GM23338 (cell line): ENCODE data around the gene ZXDC. TPM values are rescaled to one million over a fixed set of nuclear protein-coding genes. Genes with fewer than 3 reads are reported as not detected.

ENCODE experiments used
- ATAC-seq: fragments of 200-7000 bp; cut with Tn5 transposase; 3 replicates; pipeline ENCODE4 v1.9.1; 2020
- DNase-seq: peaks from one replicate; pipeline ENCODE4 v3.0.0-alpha.2; 2015; ENCODE audit warnings: low spot score
- H2AFZ ChIP-seq: fragments of 200-600 bp; sonication (generic); 2 replicates; pipeline ENCODE4 v1.8.0; 2016; ENCODE audit warnings: antibody characterized with exemption, mild to moderate bottlenecking, moderate library complexity
- H3F3A ChIP-seq: fragments of 200-600 bp; sonication (generic); replicated peaks from 2 replicates; pipeline ENCODE4 v1.8.0; 2017; ENCODE audit warnings: antibody characterized with exemption, mixed run types, low read depth
- H3K27ac ChIP-seq: fragments of 200-600 bp; sonication (generic); 2 replicates; pipeline ENCODE4 v1.6.1; 2016; ENCODE audit warnings: low read depth
- H3K27me3 ChIP-seq: fragments of 200-600 bp; sonication (generic); 2 replicates; pipeline ENCODE4 v1.8.0; 2016; ENCODE audit warnings: mild to moderate bottlenecking, mixed run types, moderate library complexity; ENCODE audit not compliant: insufficient read depth
- H3K36me3 ChIP-seq: fragments of 200-600 bp; sonication (generic); 2 replicates; pipeline ENCODE4 v1.8.0; 2016; ENCODE audit warnings: mild to moderate bottlenecking; ENCODE audit not compliant: insufficient read depth
- H3K4me1 ChIP-seq: fragments of 200-600 bp; sonication (generic); 2 replicates; pipeline ENCODE4 v1.8.0; 2016; ENCODE audit warnings: mild to moderate bottlenecking, moderate library complexity; ENCODE audit not compliant: insufficient read depth
- H3K4me2 ChIP-seq: fragments of 200-600 bp; sonication (generic); 2 replicates; pipeline ENCODE4 v1.7.1; 2017; ENCODE audit warnings: mixed run types
- H3K4me3 ChIP-seq: fragments of 200-600 bp; sonication (generic); 2 replicates; pipeline ENCODE4 v1.6.1; 2016; ENCODE audit warnings: mixed run types
- H3K79me2 ChIP-seq: fragments of 200-600 bp; sonication (generic); replicated peaks from 2 replicates; pipeline ENCODE4 v1.8.0; 2017; ENCODE audit warnings: mild to moderate bottlenecking; ENCODE audit not compliant: insufficient read depth
- H3K9me2 ChIP-seq: fragments of 200-600 bp; sonication (generic); 2 replicates; pipeline ENCODE4 v1.8.0; 2017; ENCODE audit not compliant: insufficient read depth
- H4K20me1 ChIP-seq: fragments of 200-600 bp; sonication (generic); replicated peaks from 2 replicates; pipeline ENCODE4 v1.8.0; 2017; ENCODE audit warnings: mild to moderate bottlenecking; ENCODE audit not compliant: insufficient read depth
- H3K27ac Mint-ChIP-seq: 2 replicates; pipeline ENCODE4 v1.8.0; 2020; ENCODE audit warnings: inconsistent platforms, mild to moderate bottlenecking, moderate library complexity, mixed read lengths
- H3K27me3 Mint-ChIP-seq: 3 replicates; pipeline ENCODE4 v1.8.0; 2022; ENCODE audit warnings: low read depth, mild to moderate bottlenecking, moderate library complexity, mixed read lengths, inconsistent platforms; ENCODE audit not compliant: insufficient read depth, poor library complexity
- H3K36me3 Mint-ChIP-seq: 3 replicates; pipeline ENCODE4 v1.8.0; 2021; ENCODE audit warnings: low read depth, mild to moderate bottlenecking, inconsistent platforms, moderate library complexity, mixed read lengths
- H3K4me1 Mint-ChIP-seq: 3 replicates; pipeline ENCODE4 v1.8.0; 2020; ENCODE audit warnings: mild to moderate bottlenecking, inconsistent platforms, mixed read lengths
- H3K4me3 Mint-ChIP-seq: 3 replicates; pipeline ENCODE4 v1.8.0; 2021; ENCODE audit warnings: moderate library complexity, mild to moderate bottlenecking, inconsistent platforms, mixed read lengths
- H3K9me3 Mint-ChIP-seq: 3 replicates; pipeline ENCODE4 v1.8.0; 2020; ENCODE audit warnings: moderate library complexity, mild to moderate bottlenecking, inconsistent platforms, mixed read lengths
- CREB1 ChIP-seq: fragments of 250-450 bp; sonication (Bioruptor Pico); IDR thresholded peaks from 2 replicates; pipeline ENCODE4 v1.5.0; 2020; ENCODE audit warnings: low read depth, mild to moderate bottlenecking, moderate library complexity
- EZH2 ChIP-seq: fragments of 200-600 bp; sonication (generic); IDR thresholded peaks from one replicate; pipeline ENCODE4 v1.8.0; 2017; ENCODE audit warnings: antibody characterized with exemption, mild to moderate bottlenecking, low read depth; ENCODE audit not compliant: unreplicated experiment
- EZH2phosphoT487 ChIP-seq: fragments of 200-600 bp; sonication (generic); IDR thresholded peaks from one replicate; pipeline ENCODE4 v1.8.1; 2018; ENCODE audit warnings: antibody characterized with exemption; ENCODE audit not compliant: unreplicated experiment
- JUNB ChIP-seq: IDR thresholded peaks from one replicate; pipeline ENCODE4 v1.6.1; 2016; ENCODE audit warnings: antibody characterized with exemption; ENCODE audit not compliant: unreplicated experiment
- NANOG ChIP-seq: IDR thresholded peaks from 2 replicates; pipeline ENCODE4 v1.6.1; 2016; ENCODE audit warnings: antibody characterized with exemption, borderline replicate concordance
- POLR2AphosphoS5 ChIP-seq: IDR thresholded peaks from 2 replicates; pipeline ENCODE4 v1.6.1; 2016; ENCODE audit warnings: antibody characterized with exemption, low read depth
- STAT1 ChIP-seq: IDR thresholded peaks from one replicate; pipeline ENCODE4 v1.6.1; 2016; ENCODE audit warnings: antibody characterized with exemption; ENCODE audit not compliant: unreplicated experiment
- ZNF114 ChIP-seq: fragments of 250-450 bp; sonication (Bioruptor Pico); IDR thresholded peaks from 2 replicates; pipeline ENCODE4 v1.5.0; 2020; ENCODE audit warnings: mild to moderate bottlenecking, moderate library complexity
- ZNF331 ChIP-seq: fragments of 250-450 bp; sonication (Bioruptor Pico); IDR thresholded peaks from 2 replicates; pipeline ENCODE4 v1.5.0; 2020; ENCODE audit warnings: low read depth, mild to moderate bottlenecking, moderate library complexity
- polyA plus RNA-seq: library from polyadenylated mRNA; unstranded; fragments of >200 nt; fragmentation: Nextera tagmentation; extraction: Ambion mirVana; gene quantifications from 2 replicates; pipeline ENCODE4 v1.2.1, GENCODE V29; 2016
- total RNA-seq: library from RNA; depleted of rRNA; stranded (reverse); fragments of >200 nt; shearing (Covaris generic); gene quantifications from 2 replicates; pipeline ENCODE4 v1.2.3, GENCODE V29; 2014
- TF ChIP-seq, protein P1 (sequence below): fragments of 250-450 bp; sonication (Bioruptor Pico); IDR thresholded peaks from 2 replicates; pipeline ENCODE4 v1.5.0; 2020; ENCODE audit warnings: mild to moderate bottlenecking, moderate library complexity
- TF ChIP-seq, protein P2 (sequence below): IDR thresholded peaks from one replicate; pipeline ENCODE4 v1.6.1; 2018; ENCODE audit warnings: antibody characterized with exemption; ENCODE audit not compliant: unreplicated experiment
- TF ChIP-seq, protein P3 (sequence below): IDR thresholded peaks from 2 replicates; pipeline ENCODE4 v1.6.1; 2016; ENCODE audit warnings: antibody characterized with exemption
- TF ChIP-seq, protein P4 (sequence below), 2 experiments: fragments of 200-600 bp in 1 of 2; sonication (generic) in 1 of 2; conservative IDR thresholded peaks; 2 replicates each; pipeline versions ENCODE4 v1.5.1 to v1.6.1; 2016 to 2017; ENCODE audit warnings: antibody characterized with exemption in 2 of 2, low read depth in 2 of 2, mild to moderate bottlenecking in 2 of 2, moderate library complexity in 1 of 2

The ZXDC gene
- total and polyA plus RNA-seq, 2 experiments from 2014 or later, result 5.7 to 45.1 TPM

DNA sequence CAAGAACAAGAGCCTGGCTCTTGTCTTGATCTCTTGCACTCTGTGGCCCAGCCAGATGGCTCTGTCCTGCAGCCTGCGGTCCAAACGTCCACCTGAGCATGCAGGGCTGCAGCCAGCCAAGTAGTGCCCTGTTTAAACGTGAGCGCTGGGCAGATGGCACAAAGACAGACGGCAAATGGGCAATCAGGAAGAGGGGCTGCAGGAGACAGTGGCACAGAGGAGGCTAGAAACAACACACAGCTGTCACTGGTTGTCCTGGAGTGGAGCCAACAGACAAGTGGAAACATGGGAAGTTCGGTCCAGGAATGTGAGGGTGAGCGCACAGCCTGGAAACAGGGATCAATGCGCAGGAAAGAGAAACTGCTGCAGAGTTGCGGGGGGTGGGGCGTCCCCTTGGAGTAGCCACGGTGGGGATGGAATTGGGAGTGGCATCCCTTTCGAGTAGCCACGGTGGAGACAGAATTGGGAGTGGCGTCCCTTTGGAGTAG, 10.7 kb upstream of the ZXDC start (continued):
- no peak for TF ChIP-seq EZH2phosphoT487
- no peak for TF ChIP-seq EZH2
- TF ChIP-seq ZNF331, result no peak
- TF ChIP-seq ZNF114 (CRISPR knock-in tag), result no peak
- no peak for TF ChIP-seq CREB1 (CRISPR knock-in tag)

DNA sequence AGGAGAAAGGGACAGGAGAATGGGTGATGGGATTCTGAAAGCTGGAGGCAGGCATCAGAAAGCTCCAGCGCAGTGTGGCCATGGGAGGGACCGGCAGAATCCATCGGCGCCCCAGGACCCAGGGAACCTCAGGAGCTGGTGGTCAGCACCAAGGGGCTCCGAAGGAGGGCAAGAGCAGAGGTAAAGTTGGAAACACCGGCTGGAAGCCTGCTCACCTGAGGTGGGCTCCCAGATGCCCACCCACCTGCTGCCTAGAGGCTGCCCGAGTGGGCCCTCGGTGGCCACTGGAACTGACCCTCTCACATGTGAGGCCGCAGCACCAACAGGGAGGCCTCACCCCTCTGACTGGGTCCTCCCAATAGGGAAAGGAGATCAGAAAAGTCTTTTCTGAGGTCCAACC, 10.3 kb upstream of the ZXDC start:
- no peaks in the 10 kb centered on the region for H3K36me3 ChIP-seq
- no peak overlapping the region for H3K27ac Mint-ChIP-seq

More for the DNA sequence above, 10.3 kb upstream of the ZXDC start:
- peaks cover 8% of the 10 kb centered on the region for H3K27me3 Mint-ChIP-seq
- Histone ChIP-seq H3K4me2 (no peak overlapping the region), H3K27me3 (no peaks in the 10 kb centered on the region), H3K9me2 (no peaks in the 10 kb centered on the region), H3K27ac (no peak overlapping the region), H3K4me3 (no peak overlapping the region), H3K79me2 (no peaks in the 10 kb centered on the region), H3K4me1 (peaks cover 17% of the 10 kb centered on the region), H4K20me1 (no peaks in the 10 kb centered on the region), H2AFZ (no peak overlapping the region), H3F3A (no peaks in the 10 kb centered on the region)
- H3K4me3 Mint-ChIP-seq, result no peak overlapping the region
- H3K36me3 Mint-ChIP-seq, result no peaks in the 10 kb centered on the region
- no peak for ATAC-seq
- peaks cover 48% of the 10 kb centered on the region for H3K4me1 Mint-ChIP-seq
- no peak for DNase-seq
- H3K9me3 Mint-ChIP-seq, result no peaks in the 10 kb centered on the region
- TF ChIP-seq, protein P1, sequence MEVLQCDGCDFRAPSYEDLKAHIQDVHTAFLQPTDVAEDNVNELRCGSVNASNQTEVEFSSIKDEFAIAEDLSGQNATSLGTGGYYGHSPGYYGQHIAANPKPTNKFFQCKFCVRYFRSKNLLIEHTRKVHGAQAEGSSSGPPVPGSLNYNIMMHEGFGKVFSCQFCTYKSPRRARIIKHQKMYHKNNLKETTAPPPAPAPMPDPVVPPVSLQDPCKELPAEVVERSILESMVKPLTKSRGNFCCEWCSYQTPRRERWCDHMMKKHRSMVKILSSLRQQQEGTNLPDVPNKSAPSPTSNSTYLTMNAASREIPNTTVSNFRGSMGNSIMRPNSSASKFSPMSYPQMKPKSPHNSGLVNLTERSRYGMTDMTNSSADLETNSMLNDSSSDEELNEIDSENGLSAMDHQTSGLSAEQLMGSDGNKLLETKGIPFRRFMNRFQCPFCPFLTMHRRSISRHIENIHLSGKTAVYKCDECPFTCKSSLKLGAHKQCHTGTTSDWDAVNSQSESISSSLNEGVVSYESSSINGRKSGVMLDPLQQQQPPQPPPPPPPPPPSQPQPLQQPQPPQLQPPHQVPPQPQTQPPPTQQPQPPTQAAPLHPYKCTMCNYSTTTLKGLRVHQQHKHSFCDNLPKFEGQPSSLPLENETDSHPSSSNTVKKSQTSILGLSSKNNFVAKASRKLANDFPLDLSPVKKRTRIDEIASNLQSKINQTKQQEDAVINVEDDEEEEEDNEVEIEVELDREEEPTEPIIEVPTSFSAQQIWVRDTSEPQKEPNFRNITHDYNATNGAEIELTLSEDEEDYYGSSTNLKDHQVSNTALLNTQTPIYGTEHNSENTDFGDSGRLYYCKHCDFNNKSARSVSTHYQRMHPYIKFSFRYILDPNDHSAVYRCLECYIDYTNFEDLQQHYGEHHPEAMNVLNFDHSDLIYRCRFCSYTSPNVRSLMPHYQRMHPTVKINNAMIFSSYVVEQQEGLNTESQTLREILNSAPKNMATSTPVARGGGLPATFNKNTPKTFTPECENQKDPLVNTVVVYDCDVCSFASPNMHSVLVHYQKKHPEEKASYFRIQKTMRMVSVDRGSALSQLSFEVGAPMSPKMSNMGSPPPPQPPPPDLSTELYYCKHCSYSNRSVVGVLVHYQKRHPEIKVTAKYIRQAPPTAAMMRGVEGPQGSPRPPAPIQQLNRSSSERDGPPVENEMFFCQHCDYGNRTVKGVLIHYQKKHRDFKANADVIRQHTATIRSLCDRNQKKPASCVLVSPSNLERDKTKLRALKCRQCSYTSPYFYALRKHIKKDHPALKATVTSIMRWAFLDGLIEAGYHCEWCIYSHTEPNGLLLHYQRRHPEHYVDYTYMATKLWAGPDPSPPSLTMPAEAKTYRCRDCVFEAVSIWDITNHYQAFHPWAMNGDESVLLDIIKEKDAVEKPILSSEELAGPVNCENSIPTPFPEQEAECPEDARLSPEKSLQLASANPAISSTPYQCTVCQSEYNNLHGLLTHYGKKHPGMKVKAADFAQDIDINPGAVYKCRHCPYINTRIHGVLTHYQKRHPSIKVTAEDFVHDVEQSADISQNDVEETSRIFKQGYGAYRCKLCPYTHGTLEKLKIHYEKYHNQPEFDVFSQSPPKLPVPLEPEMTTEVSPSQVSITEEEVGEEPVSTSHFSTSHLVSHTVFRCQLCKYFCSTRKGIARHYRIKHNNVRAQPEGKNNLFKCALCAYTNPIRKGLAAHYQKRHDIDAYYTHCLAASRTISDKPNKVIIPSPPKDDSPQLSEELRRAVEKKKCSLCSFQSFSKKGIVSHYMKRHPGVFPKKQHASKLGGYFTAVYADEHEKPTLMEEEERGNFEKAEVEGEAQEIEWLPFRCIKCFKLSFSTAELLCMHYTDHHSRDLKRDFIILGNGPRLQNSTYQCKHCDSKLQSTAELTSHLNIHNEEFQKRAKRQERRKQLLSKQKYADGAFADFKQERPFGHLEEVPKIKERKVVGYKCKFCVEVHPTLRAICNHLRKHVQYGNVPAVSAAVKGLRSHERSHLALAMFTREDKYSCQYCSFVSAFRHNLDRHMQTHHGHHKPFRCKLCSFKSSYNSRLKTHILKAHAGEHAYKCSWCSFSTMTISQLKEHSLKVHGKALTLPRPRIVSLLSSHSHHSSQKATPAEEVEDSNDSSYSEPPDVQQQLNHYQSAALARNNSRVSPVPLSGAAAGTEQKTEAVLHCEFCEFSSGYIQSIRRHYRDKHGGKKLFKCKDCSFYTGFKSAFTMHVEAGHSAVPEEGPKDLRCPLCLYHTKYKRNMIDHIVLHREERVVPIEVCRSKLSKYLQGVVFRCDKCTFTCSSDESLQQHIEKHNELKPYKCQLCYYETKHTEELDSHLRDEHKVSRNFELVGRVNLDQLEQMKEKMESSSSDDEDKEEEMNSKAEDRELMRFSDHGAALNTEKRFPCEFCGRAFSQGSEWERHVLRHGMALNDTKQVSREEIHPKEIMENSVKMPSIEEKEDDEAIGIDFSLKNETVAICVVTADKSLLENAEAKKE, result no peak
- TF ChIP-seq, protein P2, sequence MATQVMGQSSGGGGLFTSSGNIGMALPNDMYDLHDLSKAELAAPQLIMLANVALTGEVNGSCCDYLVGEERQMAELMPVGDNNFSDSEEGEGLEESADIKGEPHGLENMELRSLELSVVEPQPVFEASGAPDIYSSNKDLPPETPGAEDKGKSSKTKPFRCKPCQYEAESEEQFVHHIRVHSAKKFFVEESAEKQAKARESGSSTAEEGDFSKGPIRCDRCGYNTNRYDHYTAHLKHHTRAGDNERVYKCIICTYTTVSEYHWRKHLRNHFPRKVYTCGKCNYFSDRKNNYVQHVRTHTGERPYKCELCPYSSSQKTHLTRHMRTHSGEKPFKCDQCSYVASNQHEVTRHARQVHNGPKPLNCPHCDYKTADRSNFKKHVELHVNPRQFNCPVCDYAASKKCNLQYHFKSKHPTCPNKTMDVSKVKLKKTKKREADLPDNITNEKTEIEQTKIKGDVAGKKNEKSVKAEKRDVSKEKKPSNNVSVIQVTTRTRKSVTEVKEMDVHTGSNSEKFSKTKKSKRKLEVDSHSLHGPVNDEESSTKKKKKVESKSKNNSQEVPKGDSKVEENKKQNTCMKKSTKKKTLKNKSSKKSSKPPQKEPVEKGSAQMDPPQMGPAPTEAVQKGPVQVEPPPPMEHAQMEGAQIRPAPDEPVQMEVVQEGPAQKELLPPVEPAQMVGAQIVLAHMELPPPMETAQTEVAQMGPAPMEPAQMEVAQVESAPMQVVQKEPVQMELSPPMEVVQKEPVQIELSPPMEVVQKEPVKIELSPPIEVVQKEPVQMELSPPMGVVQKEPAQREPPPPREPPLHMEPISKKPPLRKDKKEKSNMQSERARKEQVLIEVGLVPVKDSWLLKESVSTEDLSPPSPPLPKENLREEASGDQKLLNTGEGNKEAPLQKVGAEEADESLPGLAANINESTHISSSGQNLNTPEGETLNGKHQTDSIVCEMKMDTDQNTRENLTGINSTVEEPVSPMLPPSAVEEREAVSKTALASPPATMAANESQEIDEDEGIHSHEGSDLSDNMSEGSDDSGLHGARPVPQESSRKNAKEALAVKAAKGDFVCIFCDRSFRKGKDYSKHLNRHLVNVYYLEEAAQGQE, result no peak
- TF ChIP-seq STAT1 (no peak), NANOG (no peak), CREB1 (CRISPR knock-in tag) (no peak), EZH2 (no peak), EZH2phosphoT487 (no peak), JUNB (no peak), POLR2AphosphoS5 (no peak), ZNF331 (no peak), ZNF114 (CRISPR knock-in tag) (no peak)
- TF ChIP-seq, protein P3, sequence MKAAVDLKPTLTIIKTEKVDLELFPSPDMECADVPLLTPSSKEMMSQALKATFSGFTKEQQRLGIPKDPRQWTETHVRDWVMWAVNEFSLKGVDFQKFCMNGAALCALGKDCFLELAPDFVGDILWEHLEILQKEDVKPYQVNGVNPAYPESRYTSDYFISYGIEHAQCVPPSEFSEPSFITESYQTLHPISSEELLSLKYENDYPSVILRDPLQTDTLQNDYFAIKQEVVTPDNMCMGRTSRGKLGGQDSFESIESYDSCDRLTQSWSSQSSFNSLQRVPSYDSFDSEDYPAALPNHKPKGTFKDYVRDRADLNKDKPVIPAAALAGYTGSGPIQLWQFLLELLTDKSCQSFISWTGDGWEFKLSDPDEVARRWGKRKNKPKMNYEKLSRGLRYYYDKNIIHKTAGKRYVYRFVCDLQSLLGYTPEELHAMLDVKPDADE, result no peak
- TF ChIP-seq, protein P4, sequence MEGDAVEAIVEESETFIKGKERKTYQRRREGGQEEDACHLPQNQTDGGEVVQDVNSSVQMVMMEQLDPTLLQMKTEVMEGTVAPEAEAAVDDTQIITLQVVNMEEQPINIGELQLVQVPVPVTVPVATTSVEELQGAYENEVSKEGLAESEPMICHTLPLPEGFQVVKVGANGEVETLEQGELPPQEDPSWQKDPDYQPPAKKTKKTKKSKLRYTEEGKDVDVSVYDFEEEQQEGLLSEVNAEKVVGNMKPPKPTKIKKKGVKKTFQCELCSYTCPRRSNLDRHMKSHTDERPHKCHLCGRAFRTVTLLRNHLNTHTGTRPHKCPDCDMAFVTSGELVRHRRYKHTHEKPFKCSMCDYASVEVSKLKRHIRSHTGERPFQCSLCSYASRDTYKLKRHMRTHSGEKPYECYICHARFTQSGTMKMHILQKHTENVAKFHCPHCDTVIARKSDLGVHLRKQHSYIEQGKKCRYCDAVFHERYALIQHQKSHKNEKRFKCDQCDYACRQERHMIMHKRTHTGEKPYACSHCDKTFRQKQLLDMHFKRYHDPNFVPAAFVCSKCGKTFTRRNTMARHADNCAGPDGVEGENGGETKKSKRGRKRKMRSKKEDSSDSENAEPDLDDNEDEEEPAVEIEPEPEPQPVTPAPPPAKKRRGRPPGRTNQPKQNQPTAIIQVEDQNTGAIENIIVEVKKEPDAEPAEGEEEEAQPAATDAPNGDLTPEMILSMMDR (conservative IDR thresholded peaks at IDR 0.05; ENCODE audit: low read depth in 2 of 2), result no peak
